Measurements from ENCODE around the gene LMCD1.

The LMCD1 gene

DNA sequence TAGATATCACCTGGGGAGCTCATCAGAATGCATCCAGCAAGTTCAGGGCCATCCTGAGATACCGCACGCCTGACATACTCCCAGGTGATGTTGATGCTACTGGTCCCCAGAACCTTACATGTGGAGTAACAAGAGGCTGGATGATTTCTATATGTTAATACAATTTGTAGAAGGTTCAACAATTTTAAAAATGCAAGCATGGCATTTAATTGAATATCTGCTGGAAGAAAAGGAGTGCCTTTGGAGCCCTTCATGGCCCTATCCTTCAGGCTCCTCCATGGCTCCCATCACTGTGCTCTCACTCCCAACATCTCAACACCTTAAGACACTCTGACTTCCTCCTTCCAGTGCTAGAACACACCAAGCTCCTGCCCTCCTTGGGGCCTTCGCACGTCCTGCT is 36.6 kb downstream of the LMCD1 start:
- no peak for DNase-seq

DNA sequence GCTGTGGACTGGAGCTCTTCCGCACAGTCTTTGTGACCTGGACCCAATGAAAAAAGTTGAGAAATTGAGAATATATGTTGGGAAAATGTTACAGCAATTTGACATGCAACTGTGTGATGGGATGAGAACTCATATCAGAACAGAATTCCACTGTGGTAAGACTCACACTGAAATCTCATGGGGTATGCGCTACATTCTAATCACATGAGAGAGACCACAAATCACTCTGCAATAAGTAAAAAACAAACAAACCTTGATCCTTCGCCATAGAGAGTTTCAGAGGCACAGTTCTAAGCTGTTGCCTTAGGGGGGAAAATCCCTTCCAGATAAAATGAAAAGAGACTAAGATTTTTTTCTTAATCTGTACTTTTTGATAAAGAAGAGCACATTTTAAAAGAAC is 37.3 kb downstream of the LMCD1 start:
- DNase-seq: no peak

DNA sequence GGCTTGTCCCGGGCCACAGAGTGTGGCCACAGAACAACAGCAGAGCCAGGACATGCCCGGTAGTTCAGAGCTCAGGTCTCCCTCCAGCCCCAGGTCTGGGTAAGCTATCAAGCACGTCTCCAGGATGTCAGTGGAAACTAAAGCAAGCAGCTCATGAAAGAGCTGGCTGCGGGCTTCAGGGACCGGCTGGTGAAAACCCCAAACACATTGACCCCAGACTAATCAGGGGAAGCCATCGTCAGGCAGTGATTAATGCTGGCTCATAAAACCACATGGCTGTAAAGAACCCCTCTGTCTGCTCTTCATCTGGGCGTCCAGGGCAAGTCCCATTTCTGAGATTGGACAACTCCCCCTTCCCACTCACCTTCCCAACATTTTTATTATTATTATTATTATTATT is 37.8 kb downstream of the LMCD1 start:
- no peak for DNase-seq

- DNase-seq: no peak
These were observed 38.8 kb downstream of the LMCD1 start for GRCh38 chr3:8540456-8540855.

DNA sequence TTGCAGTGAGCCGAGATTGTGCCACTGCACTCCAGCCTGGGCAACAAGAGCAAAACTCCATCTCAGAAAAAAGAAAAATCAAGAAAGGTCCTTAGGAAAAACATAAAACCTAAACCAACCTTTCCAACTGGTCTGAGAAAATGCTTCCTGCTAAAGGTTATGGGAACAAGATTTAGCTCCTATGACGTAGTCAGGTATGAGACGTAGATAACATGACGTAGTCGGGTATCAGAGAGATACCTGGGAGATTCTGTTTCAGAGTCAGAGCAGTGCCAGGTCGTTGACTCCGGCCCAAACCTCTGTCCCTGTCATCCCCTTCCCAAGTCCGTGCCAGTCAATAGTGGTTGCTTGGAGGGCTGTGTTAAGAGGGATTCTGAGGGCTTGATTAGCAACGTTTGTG is 39.9 kb downstream of the LMCD1 start:
- DNase-seq: no peak

DNA sequence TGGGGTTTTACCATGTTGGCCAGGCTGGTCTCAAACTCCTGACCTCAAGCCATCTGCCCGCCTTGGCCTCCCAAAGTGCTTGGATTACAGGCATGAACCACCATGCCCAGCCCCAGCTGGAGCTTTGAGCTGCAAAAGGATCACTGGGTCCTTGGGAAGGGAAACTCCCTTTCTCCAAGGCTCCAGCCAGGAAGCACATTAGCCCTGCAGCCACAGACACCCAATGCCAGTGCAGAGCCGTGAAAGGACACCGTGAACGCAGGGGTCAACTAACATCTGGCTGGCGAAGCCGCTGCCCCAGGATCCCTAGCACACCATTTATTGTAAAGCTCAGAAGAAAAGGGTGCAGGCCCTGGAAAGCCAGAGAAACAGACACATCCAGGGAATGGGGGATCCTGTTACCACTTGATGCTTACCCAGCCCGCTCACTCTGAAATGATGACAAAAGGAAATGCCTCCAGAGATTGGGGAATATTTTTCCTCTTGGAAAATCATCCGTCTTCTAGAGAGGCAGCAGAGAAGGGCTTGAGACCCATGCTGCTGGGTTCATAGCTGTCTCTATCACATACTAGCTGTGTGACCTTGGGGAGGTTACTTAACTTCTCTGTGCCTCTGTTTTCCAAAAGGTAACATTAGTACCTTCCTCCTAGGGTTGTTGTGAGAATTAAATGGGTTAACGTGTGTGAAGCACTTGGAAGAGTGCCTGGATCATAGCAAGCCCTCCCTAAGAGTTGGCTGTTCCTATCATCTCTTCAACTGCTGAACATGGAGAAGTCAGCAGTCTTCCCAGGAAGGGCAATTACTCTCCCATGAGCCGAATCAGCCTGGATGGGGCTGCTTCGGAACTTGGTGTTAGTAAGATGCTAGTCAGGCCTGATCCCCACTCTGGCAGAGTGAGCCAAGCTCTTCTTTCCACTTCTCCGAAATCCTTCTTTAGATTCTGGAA is 40.8 kb downstream of the LMCD1 start:
- no peak for DNase-seq

DNA sequence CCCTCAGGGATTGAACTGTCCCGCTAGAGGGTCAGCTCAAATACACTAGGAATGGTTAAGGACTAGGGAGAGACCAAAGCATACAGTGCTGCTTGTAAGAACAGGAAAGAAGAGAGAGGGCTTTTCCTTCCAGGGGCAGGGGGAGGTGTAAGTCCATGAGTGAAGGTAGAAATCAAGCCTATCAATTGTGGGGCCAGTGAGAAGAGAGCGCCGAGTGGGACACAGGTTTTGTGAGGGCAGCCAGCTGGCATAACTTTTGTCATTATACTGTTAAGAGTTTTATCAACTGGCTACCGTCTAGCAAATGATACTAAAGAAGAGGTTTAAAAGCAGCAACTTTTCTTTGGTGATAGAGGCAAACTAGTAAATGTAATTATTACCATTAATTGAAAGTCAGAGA is 45.0 kb downstream of the LMCD1 start:
- DNase-seq: no peak

GRCh38 chr3:8548502-8549275 is 47.1 kb downstream of the LMCD1 start:
- DNase-seq: no peak

- DNase-seq: no peak
These were observed 47.7 kb downstream of the LMCD1 start for GRCh38 chr3:8549354-8549753.

DNA sequence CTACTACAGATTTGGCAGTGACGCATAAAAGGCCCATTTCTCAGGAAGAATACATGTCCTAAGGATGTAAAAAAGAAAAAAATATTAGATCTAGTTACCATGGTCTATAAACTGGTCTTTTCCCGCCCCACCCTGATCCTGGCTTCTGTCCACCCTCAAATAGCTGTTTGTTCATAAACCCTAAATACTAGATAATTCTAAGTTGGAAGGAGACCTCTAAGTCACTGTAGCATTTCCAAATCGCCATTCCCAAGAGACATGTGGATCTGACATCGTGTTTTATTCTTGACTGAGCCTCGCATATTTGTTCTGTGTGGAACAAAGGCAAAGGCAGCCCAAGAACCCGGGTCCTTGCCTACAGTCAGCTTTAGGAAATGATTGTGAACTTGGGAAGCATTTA is 49.0 kb downstream of the LMCD1 start:
- DNase-seq: no peak

- no peak for DNase-seq
These were observed 50.7 kb downstream of the LMCD1 start for GRCh38 chr3:8552223-8552762.

GRCh38 chr3:8553405-8553804 is 51.8 kb downstream of the LMCD1 start:
- DNase-seq: no peak

DNA sequence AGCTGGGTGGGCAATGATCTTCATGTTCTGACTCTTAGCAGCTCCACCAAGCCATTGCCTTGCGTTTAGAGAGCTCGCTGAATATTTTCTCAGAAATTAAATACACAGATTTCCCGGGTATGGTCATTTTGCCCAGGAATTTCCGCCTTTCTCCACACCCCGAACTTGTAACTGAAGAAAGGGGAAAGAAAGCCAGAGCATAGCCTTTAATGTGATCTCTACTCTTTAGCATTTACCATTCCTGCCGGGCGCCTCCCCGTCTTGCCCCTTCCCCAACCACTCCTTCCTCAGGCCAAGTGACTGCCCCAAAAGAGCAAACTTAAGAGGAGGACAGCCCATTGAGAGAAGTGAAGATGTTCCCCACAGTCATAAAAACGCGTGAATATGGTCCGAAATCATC is 53.1 kb downstream of the LMCD1 start:
- DNase-seq: no peak

DNA sequence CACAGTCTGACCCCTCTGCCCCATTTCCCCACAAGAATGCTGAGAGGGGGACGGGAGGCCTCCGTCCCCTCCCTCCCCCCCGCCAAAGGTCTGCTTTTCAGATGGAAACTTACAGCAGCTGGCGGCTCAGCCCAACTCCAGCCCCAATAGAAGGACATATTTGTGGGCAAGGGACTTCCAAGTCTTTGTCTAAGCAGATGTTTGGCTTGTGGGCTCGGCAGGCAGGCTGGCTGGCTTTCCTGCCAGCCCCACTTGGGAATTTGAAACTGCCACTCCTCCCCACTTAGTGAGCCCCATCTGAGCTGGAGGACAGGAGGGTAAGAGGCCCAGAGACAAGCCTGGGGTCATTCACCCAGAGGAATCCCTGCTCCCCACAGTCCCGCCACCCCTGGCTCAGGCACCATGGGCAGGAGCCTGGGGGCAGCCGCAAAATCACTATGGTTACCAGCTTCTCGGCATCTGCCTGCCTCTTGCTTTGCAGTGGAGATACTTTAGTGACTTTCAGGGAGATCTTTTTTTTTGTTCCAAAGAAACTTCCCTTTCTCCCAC is 53.6 kb downstream of the LMCD1 start:
- no peak for DNase-seq

DNA sequence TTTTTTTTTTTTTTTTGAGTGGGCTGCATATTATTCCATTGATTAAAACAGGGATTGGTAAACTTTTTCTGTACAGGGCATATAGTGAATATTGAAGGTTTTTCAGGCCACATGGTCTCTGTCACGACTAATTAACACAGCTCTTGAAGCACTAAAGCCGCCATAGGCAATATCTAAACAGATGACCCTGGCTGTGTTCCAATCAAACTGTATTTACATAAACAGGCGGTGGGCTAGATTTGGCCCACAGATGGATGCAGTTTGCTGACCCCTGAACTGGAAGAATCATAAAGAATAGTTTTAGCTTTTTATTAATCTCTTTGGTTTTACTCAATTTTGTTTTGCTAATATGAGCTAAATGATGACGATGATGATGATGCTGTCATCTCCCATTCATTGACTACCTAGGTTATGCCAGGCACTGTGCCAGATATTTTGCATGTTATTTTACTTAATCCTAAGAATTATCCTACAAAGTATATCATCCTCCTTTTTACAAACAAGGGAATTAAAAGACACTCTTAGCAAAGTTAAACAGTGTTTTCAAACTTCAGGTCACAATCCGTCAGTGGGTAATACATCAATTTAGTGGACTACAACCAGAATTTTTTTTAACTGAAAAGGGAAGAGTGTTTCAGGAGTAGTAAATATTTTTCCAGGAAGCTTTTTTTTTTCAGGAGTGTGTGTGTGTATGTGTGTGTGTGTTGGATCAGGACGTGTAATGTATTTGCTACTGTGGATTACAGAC is 54.3 kb downstream of the LMCD1 start:
- no peak for DNase-seq

DNA sequence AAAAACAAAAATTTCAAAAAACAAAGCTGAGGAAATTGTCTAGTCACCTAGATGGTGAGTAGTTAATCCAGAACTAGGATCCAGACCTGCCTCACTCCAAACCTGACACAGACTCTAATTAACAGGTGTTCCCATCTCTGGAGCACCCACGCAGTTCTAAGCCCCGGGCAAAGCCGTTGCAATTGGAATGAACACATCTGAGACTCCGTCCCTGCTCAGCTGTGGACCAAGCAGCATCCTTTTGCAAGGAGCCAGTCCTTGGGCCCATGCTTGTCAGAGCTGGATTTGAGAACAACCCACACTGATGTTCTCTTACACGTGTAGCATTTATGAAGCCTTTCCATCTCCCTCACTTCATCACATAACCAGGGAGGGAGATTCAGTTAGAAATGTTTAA is 54.8 kb downstream of the LMCD1 start:
- no peak for DNase-seq

DNA sequence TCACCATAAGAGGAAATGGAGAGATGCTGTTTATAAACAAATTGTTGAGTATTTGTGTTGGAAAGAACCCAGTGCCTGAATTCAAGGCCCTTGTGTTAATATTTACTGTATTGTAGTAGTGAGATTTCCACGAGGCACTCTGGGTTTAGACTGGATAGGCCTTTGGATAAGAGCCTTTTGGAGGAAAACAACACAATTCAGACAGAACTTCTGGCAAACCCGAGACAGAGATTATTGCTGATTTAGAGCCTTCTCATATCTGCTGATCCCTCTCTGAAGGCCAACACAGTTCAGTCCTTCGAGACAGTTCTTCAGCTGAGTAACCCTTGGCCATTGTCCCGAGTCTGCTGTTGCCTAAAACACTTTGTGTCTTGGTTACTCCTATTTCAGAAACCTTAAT is 55.7 kb downstream of the LMCD1 start:
- no peak for DNase-seq

- DNase-seq: no peak
These were observed 57.0 kb downstream of the LMCD1 start for GRCh38 chr3:8558645-8559044.

GRCh38 chr3:8559351-8559750 is 57.7 kb downstream of the LMCD1 start:
- DNase-seq: no peak

GRCh38 chr3:8560366-8561007 is 58.9 kb downstream of the LMCD1 start:
- DNase-seq: no peak

DNA sequence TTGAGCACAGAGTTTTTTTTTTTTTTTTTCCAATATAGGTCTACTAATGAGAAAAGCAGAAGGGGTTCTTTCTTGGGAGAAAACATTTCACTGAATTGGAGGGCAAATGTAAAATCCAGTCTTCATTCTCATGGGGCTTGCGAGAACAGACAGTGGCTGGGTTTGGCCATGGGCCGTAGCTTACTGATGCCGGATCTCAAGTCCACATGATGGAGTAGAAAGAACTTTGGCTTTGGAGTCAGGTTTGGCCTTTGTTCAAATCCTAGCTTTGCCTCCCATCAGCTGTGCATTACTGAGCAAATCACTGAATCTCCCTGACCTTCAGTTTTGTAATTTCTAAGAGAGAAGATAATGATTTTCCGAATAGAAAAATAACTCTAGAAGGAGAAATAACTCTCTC is 59.7 kb downstream of the LMCD1 start:
- DNase-seq: no peak

DNA sequence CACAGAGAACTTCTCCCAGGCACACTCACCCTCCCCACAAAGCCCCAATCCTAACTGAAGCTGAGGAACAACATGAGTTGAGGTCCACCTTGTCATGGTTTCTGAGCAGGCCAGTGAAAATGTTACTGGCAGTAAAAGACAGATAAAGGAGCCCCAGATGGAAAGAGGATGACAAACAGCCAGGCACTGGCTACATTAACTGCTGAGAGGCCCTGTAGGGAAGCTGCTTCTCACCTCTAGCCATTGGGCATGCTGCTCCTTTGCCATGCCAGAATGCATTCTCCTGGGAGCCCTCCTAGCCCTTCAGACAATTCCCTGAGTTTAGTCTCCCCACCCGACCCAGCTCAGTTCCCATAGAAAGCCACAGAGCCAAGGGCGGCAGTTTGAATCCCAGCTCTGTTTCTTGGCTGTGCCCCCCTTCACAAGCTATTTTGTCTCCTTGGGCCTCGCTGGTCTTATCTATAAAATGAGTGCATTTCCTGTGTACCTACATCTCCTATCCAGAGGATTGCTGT is 60.5 kb downstream of the LMCD1 start:
- no peak for DNase-seq

Data from activated CD4-positive, alpha-beta T cell treated with anti-CD3 and anti-CD28 coated beads, Interleukin-2, amount 50 U/mL, for 1 hour (primary cell).